ENCODE results near the gene TRPT1. TPM values are rescaled to one million over a fixed set of nuclear protein-coding genes. Genes with fewer than 3 reads are reported as not detected.

TRPT1 gene
- total RNA-seq, 2 donors from 2014 or later = 16.2 to 16.6 TPM

GRCh38 chr11:64245401-64245796 is 19.4 kb upstream of the TRPT1 start:
- Mint-ChIP-seq H3K27me3 (no peaks in the 10 kb centered on the region), H3K4me1 (peaks cover 23% of the 10 kb centered on the region), H3K36me3 (ENCODE audit: low read depth) (peaks cover 2% of the 10 kb centered on the region), H3K4me3 (peak overlapping the region; percentile 93), H3K27ac (peak overlapping the region; percentile 86)
- no peak for ATAC-seq
- no peaks in the 10 kb centered on the region for H3K9me3 ChIP-seq (ENCODE audit: control insufficient read depth, low read length, poor library complexity, severe bottlenecking)
- peak in 1 of 3 donors; percentile 26 for DNase-seq

- Mint-ChIP-seq H3K27ac (peak overlapping the region; percentile 86), H3K4me1 (peaks cover 26% of the 10 kb centered on the region)
- no peak for ATAC-seq
Observed at GRCh38 chr11:64244966-64245365, 19.0 kb upstream of the TRPT1 start.

GRCh38 chr11:64244107-64244506 is 18.1 kb upstream of the TRPT1 start:
- ATAC-seq = no peak
- H3K4me1 Mint-ChIP-seq = peaks cover 23% of the 10 kb centered on the region
- DNase-seq = no peak
- no peaks in the 10 kb centered on the region for H3K27me3 Mint-ChIP-seq
- no peak overlapping the region for H3K27ac Mint-ChIP-seq
- no peaks in the 10 kb centered on the region for H3K9me3 ChIP-seq (ENCODE audit: control insufficient read depth, low read length, poor library complexity, severe bottlenecking)
- peak overlapping the region; percentile 95 for H3K4me3 Mint-ChIP-seq
- H3K36me3 Mint-ChIP-seq (ENCODE audit: low read depth) = peaks cover 2% of the 10 kb centered on the region

More at GRCh38 chr11:64244966-64245365, 19.0 kb upstream of the TRPT1 start:
- H3K9me3 ChIP-seq (ENCODE audit: control insufficient read depth, low read length, poor library complexity, severe bottlenecking) = no peaks in the 10 kb centered on the region
- H3K4me3 Mint-ChIP-seq = peak overlapping the region; percentile 93
- DNase-seq = no peak
- H3K36me3 Mint-ChIP-seq (ENCODE audit: low read depth) = peaks cover 2% of the 10 kb centered on the region
- H3K27me3 Mint-ChIP-seq = no peaks in the 10 kb centered on the region

- Mint-ChIP-seq H3K27ac (peak overlapping the region; percentile 68), H3K4me1 (peaks cover 23% of the 10 kb centered on the region), H3K27me3 (no peaks in the 10 kb centered on the region), H3K36me3 (ENCODE audit: low read depth) (peaks cover 2% of the 10 kb centered on the region), H3K4me3 (peak overlapping the region; percentile 95)
- no peaks in the 10 kb centered on the region for H3K9me3 ChIP-seq (ENCODE audit: control insufficient read depth, low read length, poor library complexity, severe bottlenecking)
- ATAC-seq (no peak), DNase-seq (no peak)
Observed at GRCh38 chr11:64243236-64243854, 17.4 kb upstream of the TRPT1 start.

GRCh38 chr11:64241491-64242374 is 15.7 kb upstream of the TRPT1 start:
- Mint-ChIP-seq H3K27ac (peak overlapping the region; percentile 98), H3K27me3 (no peaks in the 10 kb centered on the region), H3K4me3 (peak overlapping the region; percentile 95), H3K36me3 (ENCODE audit: low read depth) (peaks cover 2% of the 10 kb centered on the region), H3K4me1 (peaks cover 26% of the 10 kb centered on the region)
- peak in 2 of 3 donors; percentile 19 to 99 for DNase-seq
- H3K9me3 ChIP-seq (ENCODE audit: control insufficient read depth, low read length, poor library complexity, severe bottlenecking) = no peaks in the 10 kb centered on the region
- ATAC-seq = no peak

GRCh38 chr11:64241241-64241490 is 15.2 kb upstream of the TRPT1 start:
- peak overlapping the region; percentile 95 for H3K4me3 Mint-ChIP-seq
- no peaks in the 10 kb centered on the region for H3K27me3 Mint-ChIP-seq
- peak; percentile 85 for ATAC-seq
- peaks cover 2% of the 10 kb centered on the region for H3K36me3 Mint-ChIP-seq (ENCODE audit: low read depth)
- peaks cover 26% of the 10 kb centered on the region for H3K4me1 Mint-ChIP-seq
- H3K9me3 ChIP-seq (ENCODE audit: control insufficient read depth, low read length, poor library complexity, severe bottlenecking) = no peaks in the 10 kb centered on the region
- DNase-seq = peak in 2 of 3 donors; percentile 100
- peak overlapping the region; percentile 98 for H3K27ac Mint-ChIP-seq

- peaks cover 2% of the 10 kb centered on the region for H3K36me3 Mint-ChIP-seq (ENCODE audit: low read depth)
- H3K27ac Mint-ChIP-seq = peak within 1 kb of the TSS; percentile 98
- H3K9me3 ChIP-seq (ENCODE audit: control insufficient read depth, low read length, poor library complexity, severe bottlenecking) = no peaks in the 10 kb centered on the region
- H3K4me1 Mint-ChIP-seq = peaks cover 23% of the 10 kb centered on the region
- peak; percentile 75 for ATAC-seq
- peak; percentile 97 to 99 (median 98) for DNase-seq
- no peaks in the 10 kb centered on the region for H3K27me3 Mint-ChIP-seq
- peak within 1 kb of the TSS; percentile 95 for H3K4me3 Mint-ChIP-seq
Observed at GRCh38 chr11:64240435-64241240, 14.7 kb upstream of the TRPT1 start, which contains the start of gene FKBP2. Gene FKBP2, plus strand, starts transcription at chr11:64241095. Its CDS starts 1,293 bp downstream, at chr11:64242388.

- Mint-ChIP-seq H3K4me1 (peaks cover 29% of the 10 kb centered on the region), H3K27ac (peak overlapping the region; percentile 98), H3K4me3 (peak overlapping the region; percentile 95), H3K36me3 (ENCODE audit: low read depth) (peaks cover 2% of the 10 kb centered on the region), H3K27me3 (no peaks in the 10 kb centered on the region)
- no peaks in the 10 kb centered on the region for H3K9me3 ChIP-seq (ENCODE audit: control insufficient read depth, low read length, poor library complexity, severe bottlenecking)
- DNase-seq (no peak), ATAC-seq (no peak)
Observed at GRCh38 chr11:64239662-64240434, 13.9 kb upstream of the TRPT1 start.

- peaks cover 29% of the 10 kb centered on the region for H3K4me1 Mint-ChIP-seq
- H3K9me3 ChIP-seq (ENCODE audit: control insufficient read depth, low read length, poor library complexity, severe bottlenecking) = no peaks in the 10 kb centered on the region
- H3K36me3 Mint-ChIP-seq (ENCODE audit: low read depth) = peaks cover 2% of the 10 kb centered on the region
- no peak overlapping the region for H3K4me3 Mint-ChIP-seq
- no peak for ATAC-seq
- peak overlapping the region; percentile 98 for H3K27ac Mint-ChIP-seq
- DNase-seq = no peak
- H3K27me3 Mint-ChIP-seq = no peaks in the 10 kb centered on the region
Observed at GRCh38 chr11:64238999-64239398, 13.0 kb upstream of the TRPT1 start.

GRCh38 chr11:64238076-64238475 is 12.1 kb upstream of the TRPT1 start:
- no peak for DNase-seq
- no peak for ATAC-seq
- no peaks in the 10 kb centered on the region for H3K9me3 ChIP-seq (ENCODE audit: control insufficient read depth, low read length, poor library complexity, severe bottlenecking)
- H3K4me1 Mint-ChIP-seq = peaks cover 26% of the 10 kb centered on the region
- H3K4me3 Mint-ChIP-seq = no peak overlapping the region
- no peaks in the 10 kb centered on the region for H3K27me3 Mint-ChIP-seq
- peaks cover 2% of the 10 kb centered on the region for H3K36me3 Mint-ChIP-seq (ENCODE audit: low read depth)
- peak overlapping the region; percentile 98 for H3K27ac Mint-ChIP-seq

GRCh38 chr11:64237484-64237951 is 11.5 kb upstream of the TRPT1 start:
- peaks cover 2% of the 10 kb centered on the region for H3K36me3 Mint-ChIP-seq (ENCODE audit: low read depth)
- peak overlapping the region; percentile 98 for H3K27ac Mint-ChIP-seq
- DNase-seq = no peak

GRCh38 chr11:64235437-64236161 is 9.6 kb upstream of the TRPT1 start:
- H3K4me3 Mint-ChIP-seq = peak overlapping the region; percentile 77
- no peaks in the 10 kb centered on the region for H3K27me3 Mint-ChIP-seq
- H3K9me3 ChIP-seq (ENCODE audit: control insufficient read depth, low read length, poor library complexity, severe bottlenecking) = no peaks in the 10 kb centered on the region
- ATAC-seq (no peak), DNase-seq (no peak)
- H3K4me1 Mint-ChIP-seq = peaks cover 23% of the 10 kb centered on the region
- H3K27ac Mint-ChIP-seq = peak overlapping the region; percentile 98
- H3K36me3 Mint-ChIP-seq (ENCODE audit: low read depth) = no peaks in the 10 kb centered on the region

More at GRCh38 chr11:64237484-64237951, 11.5 kb upstream of the TRPT1 start:
- H3K9me3 ChIP-seq (ENCODE audit: control insufficient read depth, low read length, poor library complexity, severe bottlenecking) = no peaks in the 10 kb centered on the region
- H3K27me3 Mint-ChIP-seq = no peaks in the 10 kb centered on the region
- ATAC-seq = no peak
- H3K4me3 Mint-ChIP-seq = peak overlapping the region; percentile 77
- peaks cover 23% of the 10 kb centered on the region for H3K4me1 Mint-ChIP-seq
